Stimulated activated CD8-positive, alpha-beta memory T cell treated with anti-CD3 and anti-CD28 coated beads, Interleukin-15, amount 100 ng/mL, for 1 hour (primary cell): ENCODE measurements around the gene CYS1.
A peak's percentile ranks its signal among the peaks of the same experiment; 100 is the strongest.
"Not testable (repeated sequence)": the region's sequence is repeated elsewhere in the genome, so short reads cannot be mapped to it uniquely, and the experiment has no call there.

Experiments
- DNase-seq: peaks from one replicate; pipeline ENCODE4 v3.0.0-alpha.2; 2020; ENCODE audit warnings: low read depth

Gene CYS1

GRCh38 chr2:10046931-10047330 lies 33.3 kb downstream of the CYS1 start:
- no peak for DNase-seq

- no peak for DNase-seq
Measured at GRCh38 chr2:10045561-10046355, 34.5 kb downstream of the CYS1 start.

GRCh38 chr2:10043906-10044601 lies 36.2 kb downstream of the CYS1 start:
- peak; percentile 94 for DNase-seq

GRCh38 chr2:10043256-10043905 lies 36.8 kb downstream of the CYS1 start, which contains the start of gene KLF11:
Gene KLF11 (plus strand): TSS chr2:10043550. CDS start chr2:10043717, 167 bp downstream.
- peak; percentile 61 for DNase-seq

- DNase-seq, result no peak
Measured at GRCh38 chr2:10042301-10043161, 37.7 kb downstream of the CYS1 start.

- no peak for DNase-seq
Measured at GRCh38 chr2:10041711-10042110, 38.5 kb downstream of the CYS1 start.

- DNase-seq, result no peak
Measured at GRCh38 chr2:10039658-10040410, 40.4 kb downstream of the CYS1 start.

- no peak for DNase-seq
Measured at GRCh38 chr2:10038716-10039115, 41.5 kb downstream of the CYS1 start.

GRCh38 chr2:10038123-10038522 lies 42.1 kb downstream of the CYS1 start:
- no peak for DNase-seq

- no peak for DNase-seq
Measured at GRCh38 chr2:10036095-10036884, 43.9 kb downstream of the CYS1 start.

GRCh38 chr2:10035633-10036032 lies 44.6 kb downstream of the CYS1 start:
- DNase-seq, result no peak

GRCh38 chr2:10035053-10035422 lies 45.2 kb downstream of the CYS1 start:
- DNase-seq, result no peak

- DNase-seq, result no peak
Measured at GRCh38 chr2:10034333-10035052, 45.7 kb downstream of the CYS1 start.

- DNase-seq, result no peak
Measured at GRCh38 chr2:10033251-10034006, 46.8 kb downstream of the CYS1 start.

- no peak for DNase-seq
Measured at GRCh38 chr2:10032746-10033105, 47.5 kb downstream of the CYS1 start.

- no peak for DNase-seq
Measured at GRCh38 chr2:10031886-10032745, 48.1 kb downstream of the CYS1 start.

- DNase-seq, result not testable (repeated sequence)
Measured at GRCh38 chr2:10030798-10031197, 49.4 kb downstream of the CYS1 start.

GRCh38 chr2:10030311-10030736 lies 49.9 kb downstream of the CYS1 start:
- DNase-seq, result no peak
